COLO668 (cell line): ENCODE measurements around the gene YBEY.
"Not testable (repeated sequence)": the region's sequence is repeated elsewhere in the genome, so short reads cannot be mapped to it uniquely, and the experiment has no call there.

ENCODE experiments used
- DNase-seq: peaks from one replicate; lab custom pipeline; 2025; ENCODE audit not compliant: unreplicated experiment; lab: John Stamatoyannopoulos, UW

Gene YBEY, protein sequence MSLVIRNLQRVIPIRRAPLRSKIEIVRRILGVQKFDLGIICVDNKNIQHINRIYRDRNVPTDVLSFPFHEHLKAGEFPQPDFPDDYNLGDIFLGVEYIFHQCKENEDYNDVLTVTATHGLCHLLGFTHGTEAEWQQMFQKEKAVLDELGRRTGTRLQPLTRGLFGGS

GRCh38 chr21:46285761-46286647 is at the start of gene YBEY:
Gene YBEY (plus strand): TSS chr21:46286342. CDS start chr21:46286914, 572 bp downstream.
- DNase-seq = peak; percentile 97

DNA sequence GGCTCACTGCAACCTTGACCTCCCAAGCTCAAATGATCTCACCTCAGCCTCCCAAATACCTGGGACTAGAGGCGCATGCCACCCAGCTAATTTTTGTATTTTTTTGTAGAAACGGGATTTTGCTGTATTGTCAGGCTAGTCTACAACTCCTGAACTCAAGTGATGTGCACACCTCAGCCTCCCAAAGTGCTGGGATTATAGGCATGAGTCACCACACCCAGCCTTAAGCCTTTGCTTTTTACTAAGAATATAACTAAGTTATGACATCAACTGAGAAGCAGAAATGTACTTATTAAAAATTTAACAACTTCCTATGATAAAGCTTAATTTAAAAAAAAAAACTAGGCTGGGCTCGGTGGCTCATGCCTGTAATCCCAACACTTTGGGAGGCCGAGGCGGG is 48.7 kb upstream of the YBEY start:
- no peak for DNase-seq

DNA sequence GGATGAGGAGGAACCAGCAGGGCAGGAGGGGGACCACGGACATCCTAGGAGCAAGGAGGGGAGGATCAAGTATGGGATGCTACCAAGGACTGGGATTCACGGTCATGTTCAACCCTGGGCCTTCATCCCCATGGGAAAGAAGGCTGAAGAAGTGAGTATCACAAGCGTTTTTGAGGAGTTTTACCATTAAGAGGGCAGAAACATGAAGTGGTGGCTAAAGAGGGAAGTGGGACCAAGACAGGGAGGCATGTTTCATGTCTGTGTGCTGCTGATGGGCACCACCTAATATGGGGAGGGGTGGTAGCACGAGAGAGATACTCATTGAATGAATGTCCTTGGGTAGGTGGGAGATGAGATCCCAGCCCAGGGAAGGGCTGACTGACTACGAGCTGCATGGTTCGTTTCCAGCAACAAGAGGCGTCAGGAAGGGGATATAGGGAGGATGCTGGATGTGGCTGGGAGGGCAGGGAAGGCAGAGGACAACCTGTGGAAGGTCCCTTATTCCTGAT is 46.3 kb upstream of the YBEY start:
- DNase-seq = no peak

DNA sequence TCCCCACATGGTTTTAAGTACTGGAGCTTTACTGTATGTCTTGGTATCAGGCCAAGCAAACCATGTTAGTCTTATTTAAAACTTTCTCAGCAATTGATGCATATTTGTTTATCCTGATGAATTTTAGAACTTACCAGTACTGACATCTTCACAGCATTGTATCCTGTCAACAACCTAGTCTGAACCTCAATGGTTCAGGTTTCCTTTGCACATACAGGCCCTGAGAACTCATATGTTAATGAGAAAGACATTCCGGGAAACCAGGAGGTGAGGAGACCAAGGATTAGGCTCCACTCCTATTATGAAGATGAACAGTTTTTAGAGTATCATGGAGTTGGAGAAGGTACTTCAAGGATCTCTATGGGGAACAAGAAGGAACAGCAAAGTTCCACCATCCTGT is 44.6 kb upstream of the YBEY start:
- not testable (repeated sequence) for DNase-seq

DNA sequence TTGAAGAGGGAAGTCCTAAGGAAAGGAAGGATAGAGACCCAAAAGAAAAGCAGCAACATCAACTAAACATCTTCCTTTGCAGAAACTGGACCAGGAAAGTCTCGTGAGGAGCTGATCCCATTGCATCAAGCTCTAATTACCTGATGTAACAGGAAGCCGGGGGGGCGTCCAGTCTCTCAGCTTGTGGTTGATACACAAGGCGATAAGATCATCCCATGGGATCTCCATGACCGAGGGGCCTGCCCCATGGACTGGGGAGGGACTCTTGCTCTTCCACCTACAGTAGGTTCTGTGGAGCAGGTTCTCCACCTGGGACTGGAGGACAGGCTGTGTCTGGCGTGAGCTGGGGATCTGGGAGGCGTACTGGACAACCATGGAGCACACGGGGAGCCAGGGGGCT is 42.8 kb upstream of the YBEY start:
- no peak for DNase-seq

GRCh38 chr21:46243960-46244361 is 42.2 kb upstream of the YBEY start:
- DNase-seq = no peak

- DNase-seq = no peak
These were observed 41.5 kb upstream of the YBEY start for GRCh38 chr21:46244602-46245001.

GRCh38 chr21:46245213-46245915 is 40.8 kb upstream of the YBEY start:
- no peak for DNase-seq

DNA sequence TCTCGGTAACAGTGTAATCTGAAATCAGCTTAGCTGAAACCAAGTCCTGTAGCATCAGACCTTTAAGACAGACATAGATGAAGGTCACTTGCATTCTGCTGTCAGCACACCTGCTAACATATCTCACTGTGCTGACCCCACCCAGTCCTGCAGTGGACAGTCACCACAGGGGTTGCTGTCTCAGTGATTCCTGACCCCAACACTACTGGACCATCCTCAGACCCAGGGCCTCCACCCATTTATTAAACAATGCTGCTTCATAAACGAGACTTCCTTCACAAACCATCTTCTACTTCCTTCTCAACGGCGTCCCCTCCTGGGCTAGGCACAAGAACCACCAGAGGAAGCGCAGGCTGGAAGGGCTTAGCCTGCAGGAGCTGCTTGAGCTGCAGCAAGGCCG is 39.8 kb upstream of the YBEY start:
- DNase-seq = no peak

- DNase-seq = no peak
These were observed 38.3 kb upstream of the YBEY start for GRCh38 chr21:46247699-46248421.

DNA sequence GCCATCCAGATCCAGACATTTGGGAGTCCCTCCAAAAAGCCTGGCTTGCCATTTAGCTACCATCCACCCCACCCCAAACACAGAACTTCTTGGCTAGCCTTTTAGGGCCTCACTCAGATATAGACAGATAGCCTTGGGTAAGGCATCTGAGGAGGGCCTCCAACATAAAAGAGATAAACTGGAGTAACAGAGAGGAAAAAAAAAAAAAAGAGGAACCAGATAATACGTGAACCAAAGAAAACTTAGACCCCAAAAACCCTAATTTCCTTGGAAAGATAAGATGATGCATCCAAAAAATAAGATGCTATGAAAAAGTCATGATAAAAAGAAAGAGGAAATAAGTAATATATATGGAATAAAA is 37.7 kb upstream of the YBEY start:
- DNase-seq = no peak

GRCh38 chr21:46248827-46249226 is 37.3 kb upstream of the YBEY start:
- no peak for DNase-seq

DNA sequence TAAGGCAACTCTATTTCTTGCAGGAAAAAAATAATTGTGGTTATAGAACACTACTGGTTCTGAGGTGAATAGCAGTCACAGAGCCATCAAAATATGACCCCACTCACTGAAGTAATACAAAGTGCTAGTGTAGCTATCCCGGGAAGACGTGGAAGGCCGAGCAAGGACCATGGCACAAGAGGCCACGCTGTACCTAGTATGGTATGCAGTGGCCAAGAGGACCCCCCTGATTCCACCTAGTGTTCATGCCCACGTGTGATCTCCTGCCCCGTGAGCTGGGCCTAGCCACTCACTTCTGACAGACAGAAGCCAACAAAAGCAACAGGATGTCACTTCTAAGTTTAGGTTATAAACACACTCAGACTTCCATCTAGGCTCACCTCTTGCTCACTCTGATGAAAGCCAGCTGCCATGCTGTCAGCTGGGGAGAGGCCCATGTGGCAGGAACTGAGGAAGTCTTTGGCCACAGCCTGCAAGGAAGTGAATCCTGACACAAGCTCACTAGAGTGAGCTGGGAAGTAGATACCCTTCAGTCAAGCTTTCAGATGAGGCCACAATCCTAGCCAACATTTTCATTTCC is 35.9 kb upstream of the YBEY start:
- DNase-seq = no peak

- DNase-seq = no peak
These were observed 33.3 kb upstream of the YBEY start for GRCh38 chr21:46252840-46253239.

DNA sequence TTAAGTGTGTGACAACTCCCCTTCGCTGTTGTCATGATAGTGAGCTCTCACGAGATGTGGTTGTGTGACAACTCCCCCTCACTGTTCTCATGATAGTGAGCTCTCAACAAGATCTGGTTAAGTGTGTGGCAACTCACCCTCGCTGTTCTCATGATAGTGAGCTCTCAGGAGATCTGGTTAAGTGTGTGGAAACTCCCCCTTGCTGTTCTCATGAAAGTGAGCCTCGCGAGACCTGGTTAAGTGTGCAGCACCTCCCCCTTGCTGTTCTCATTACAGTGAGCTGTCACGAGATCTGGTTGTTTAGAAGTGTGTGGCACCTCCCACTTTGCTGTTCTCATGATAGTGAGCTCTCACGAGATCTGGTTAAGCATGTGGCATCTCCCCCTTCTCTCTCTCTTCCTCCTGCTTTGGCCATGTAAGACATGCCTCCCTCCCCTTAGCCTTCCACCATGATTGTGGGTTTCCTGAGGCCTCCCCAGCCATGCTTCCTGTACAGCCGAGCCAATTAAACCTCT is 32.5 kb upstream of the YBEY start:
- DNase-seq = no peak

DNA sequence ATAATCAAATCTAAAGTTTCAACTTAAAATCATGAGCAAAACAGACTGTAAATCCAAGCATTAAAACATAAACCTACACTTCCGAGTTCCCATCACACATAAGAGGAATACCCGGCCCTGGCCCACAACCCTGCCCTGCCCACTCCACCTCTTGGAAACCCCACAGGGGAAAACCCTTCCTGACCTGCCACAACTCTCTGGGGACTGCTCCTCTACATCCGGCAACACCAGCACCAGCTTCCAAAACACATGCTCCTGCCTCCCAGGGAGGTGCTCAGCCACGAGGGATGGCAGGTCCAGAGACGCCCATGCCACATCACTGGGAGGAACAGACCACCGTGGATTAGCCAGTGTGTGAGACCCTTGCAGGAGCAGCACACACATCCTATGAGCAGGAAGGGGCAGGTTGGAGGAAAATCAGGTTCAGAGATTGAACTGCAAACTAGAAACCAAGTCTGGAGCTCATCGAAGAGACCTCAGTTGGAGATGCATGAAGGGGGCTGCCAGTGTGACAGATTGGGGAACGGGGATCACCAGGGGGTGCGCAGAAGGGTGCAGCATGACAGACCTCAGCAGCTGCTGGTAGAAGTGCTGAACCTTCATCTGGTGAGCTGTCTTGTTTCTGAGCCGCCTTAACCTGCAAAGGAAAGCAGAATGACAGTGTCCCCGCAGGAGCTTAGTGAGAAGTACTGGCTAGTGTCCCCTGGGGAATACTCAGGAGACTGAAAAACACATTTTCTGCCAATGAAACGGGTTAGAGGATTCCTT is 31.8 kb upstream of the YBEY start:
- DNase-seq = no peak

DNA sequence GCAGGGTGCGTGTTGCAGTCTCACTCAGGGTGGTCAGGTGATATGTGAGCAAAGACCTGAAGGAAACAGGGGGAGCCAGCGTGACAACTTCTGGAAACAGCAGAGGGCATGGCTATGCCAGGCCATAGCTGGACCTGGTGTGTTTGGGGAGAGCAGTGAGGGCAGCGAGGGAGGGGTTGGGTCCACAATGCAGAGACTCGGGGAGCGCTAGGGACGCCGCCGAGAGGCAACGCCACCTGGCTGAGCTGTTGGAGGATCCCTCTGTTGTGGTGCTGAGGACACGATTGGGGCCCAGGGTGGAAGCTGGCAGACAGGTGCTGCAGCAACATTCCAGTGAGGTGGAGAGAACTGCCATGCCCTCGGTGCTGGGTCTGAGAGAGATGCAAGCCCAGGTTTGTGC is 31.0 kb upstream of the YBEY start:
- DNase-seq = no peak

DNA sequence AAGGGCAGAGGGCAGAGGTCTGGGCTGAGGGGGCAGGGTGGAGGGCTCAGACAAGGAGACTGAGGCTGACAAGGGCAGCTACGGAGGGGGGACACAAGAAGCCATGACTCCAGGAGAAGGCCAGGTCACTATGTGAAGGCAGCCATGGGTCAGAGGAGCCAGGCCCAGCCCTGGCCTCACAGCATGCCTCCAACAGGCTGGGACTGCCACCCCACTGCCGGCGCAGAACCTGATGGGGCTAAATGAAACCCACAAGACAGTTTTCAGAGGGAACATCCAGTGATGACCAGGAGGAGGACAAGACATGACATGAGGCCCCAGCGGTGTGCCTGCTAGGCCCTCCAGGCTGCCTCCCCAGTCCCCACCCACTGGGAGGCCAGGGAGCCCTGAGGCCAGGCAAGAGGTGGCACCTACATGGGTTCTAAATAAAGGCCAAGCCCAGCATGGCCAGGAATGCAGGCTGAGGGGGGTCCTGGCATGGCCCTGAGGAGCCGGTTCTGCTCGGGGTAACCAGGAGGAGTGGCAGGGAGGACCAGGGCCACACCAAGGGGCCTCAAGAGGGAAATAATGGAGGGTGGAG is 30.3 kb upstream of the YBEY start:
- DNase-seq = no peak

DNA sequence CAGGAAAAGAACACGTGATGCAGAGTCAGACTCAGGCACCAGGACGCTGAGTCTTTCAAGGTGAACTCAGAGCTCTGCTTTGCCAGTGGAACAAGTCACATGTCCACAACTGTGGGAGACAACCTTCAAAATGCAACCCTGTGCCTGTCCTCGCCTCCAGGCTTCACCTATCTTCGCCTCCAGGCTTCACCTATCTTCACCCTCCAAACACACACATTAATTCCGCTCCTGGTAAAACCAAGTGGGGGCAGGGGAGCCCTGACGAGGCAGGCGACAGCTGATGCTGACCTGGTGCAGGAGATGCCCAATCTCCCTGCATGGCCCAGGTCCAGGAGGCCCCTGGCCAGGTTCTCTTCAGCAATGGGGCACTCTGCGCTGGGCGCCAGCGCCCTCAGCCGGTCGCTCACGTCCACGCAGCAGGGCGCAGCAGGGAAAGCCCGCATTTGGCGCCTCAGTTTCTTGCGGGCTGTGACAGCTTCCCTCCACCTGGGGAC is 29.6 kb upstream of the YBEY start:
- DNase-seq = no peak
